B cell (primary cell): ENCODE data around the gene LGALS7. TPM values are rescaled to one million over a fixed set of nuclear protein-coding genes. Genes with fewer than 3 reads are reported as not detected.

Experiments
- ATAC-seq: fragments of 200-7000 bp; cut with Tn5 transposase; one replicate; pipeline ENCODE4 v1.10.0; 2021; ENCODE audit warnings: low read depth, mild to moderate bottlenecking, moderate number of reproducible peaks, moderate library complexity
- CTCF ChIA-PET: fragments of 350-600 bp; sonication (Branson Sonifier 250); formaldehyde crosslinking; loops from one replicate; lab custom pipeline; 2021; ENCODE audit warnings: antibody characterized with exemption, inconsistent platforms; lab: Charles Lee
- POLR2A ChIA-PET: fragments of 350-600 bp; sonication (Branson Sonifier 250); formaldehyde crosslinking; loops from one replicate; lab custom pipeline; 2021; ENCODE audit warnings: antibody characterized with exemption; lab: Charles Lee
- DNase-seq: peaks from one replicate; pipeline ENCODE4 v3.0.0; 2013
- H2AFZ ChIP-seq: 2 replicates; pipeline ENCODE4 v1.6.1; 2012; ENCODE audit warnings: mild to moderate bottlenecking, low read depth, low read length; ENCODE audit not compliant: insufficient read depth, poor library complexity, severe bottlenecking
- H3K27ac ChIP-seq, 2 donors: 1 replicate in 1 of 2; 2 replicates in 1 of 2; pipeline ENCODE4 v1.5.1; 2012 to 2013; ENCODE audit warnings: low read length in 2 of 2, mild to moderate bottlenecking in 2 of 2, moderate library complexity in 1 of 2
- H3K27me3 ChIP-seq, 4 experiments: fragments of 200-600 bp in 1 of 4; sonication (generic) in 1 of 4; replicated peaks in 1 of 4; 1 replicate in 2 of 4; 2 replicates in 2 of 4; pipeline versions ENCODE4 v1.6.1 to v1.7.0; 2013 to 2016; ENCODE audit warnings: low read length in 3 of 4, mild to moderate bottlenecking in 2 of 4, mixed read lengths in 1 of 4, moderate library complexity in 1 of 4; ENCODE audit not compliant: insufficient read depth in 4 of 4, control insufficient read depth in 3 of 4; ENCODE audit errors: control extremely low read depth in 1 of 4
- H3K36me3 ChIP-seq, 2 experiments: replicated peaks in 1 of 2; 1 replicate in 1 of 2; 2 replicates in 1 of 2; pipeline versions ENCODE4 v1.6.1 to v1.7.1; 2013; ENCODE audit warnings: low read length in 1 of 2; ENCODE audit not compliant: insufficient read depth in 2 of 2, control insufficient read depth in 1 of 2; ENCODE audit errors: control extremely low read depth in 1 of 2, extremely low read depth in 1 of 2
- H3K4me1 ChIP-seq, 2 donors: fragments of 200-600 bp in 1 of 2; sonication (generic) in 1 of 2; 1 replicate in 1 of 2; 2 replicates in 1 of 2; pipeline versions ENCODE4 v1.5.1 to v1.6.1; 2013 to 2017; ENCODE audit warnings: low read length in 2 of 2; ENCODE audit not compliant: control insufficient read depth in 2 of 2, insufficient read depth in 2 of 2
- H3K4me2 ChIP-seq: replicated peaks from 2 replicates; pipeline ENCODE3; 2012; ENCODE audit warnings: mild to moderate bottlenecking, low read depth, low read length; ENCODE audit not compliant: poor library complexity, severe bottlenecking
- H3K4me3 ChIP-seq, 5 experiments: fragments of 200-600 bp in 1 of 5; sonication (generic) in 1 of 5; 1 replicate in 3 of 5; 2 replicates in 2 of 5; pipeline versions ENCODE4 v1.5.1 to v1.7.0; 2011 to 2016; ENCODE audit warnings: low read length in 4 of 5, mild to moderate bottlenecking in 4 of 5, low read depth in 2 of 5, control low read depth in 1 of 5, moderate library complexity in 1 of 5; ENCODE audit not compliant: insufficient read depth in 1 of 5; ENCODE audit errors: control extremely low read depth in 1 of 5, extremely low read depth in 1 of 5
- H3K79me2 ChIP-seq: fragments of 200-600 bp; sonication (generic); one replicate; pipeline ENCODE4 v1.6.0; 2016; ENCODE audit warnings: low read length; ENCODE audit not compliant: control insufficient read depth, insufficient read depth
- H3K9ac ChIP-seq: fragments of 200-600 bp; sonication (generic); 2 replicates; pipeline ENCODE4 v1.6.1; 2017; ENCODE audit warnings: mild to moderate bottlenecking, low read length, moderate library complexity
- H3K9me3 ChIP-seq, 3 donors: one replicate each; pipeline versions ENCODE4 v1.6.1 to v1.7.1; 2013; ENCODE audit warnings: low read length in 2 of 3; ENCODE audit not compliant: control insufficient read depth in 2 of 3, insufficient read depth in 1 of 3; ENCODE audit errors: control extremely low read depth in 1 of 3
- H4K20me1 ChIP-seq: 2 replicates; pipeline ENCODE4 v1.6.0; 2012; ENCODE audit warnings: mild to moderate bottlenecking, low read length; ENCODE audit not compliant: insufficient read depth, control insufficient read depth, poor library complexity, severe bottlenecking
- H3K27ac Mint-ChIP-seq: one replicate; pipeline ENCODE4 v1.8.0; 2021; ENCODE audit warnings: mixed read lengths
- H3K27me3 Mint-ChIP-seq: one replicate; pipeline ENCODE4 v1.8.0; 2021; ENCODE audit warnings: mixed read lengths
- H3K4me1 Mint-ChIP-seq: one replicate; pipeline ENCODE4 v1.8.0; 2021; ENCODE audit warnings: mixed read lengths
- H3K4me3 Mint-ChIP-seq: one replicate; pipeline ENCODE4 v1.8.0; 2021; ENCODE audit warnings: mixed read lengths
- H3K9me3 Mint-ChIP-seq: one replicate; pipeline ENCODE4 v1.8.0; 2022; ENCODE audit warnings: mixed read lengths; ENCODE audit not compliant: insufficient read depth
- EZH2 ChIP-seq: IDR thresholded peaks from 2 replicates; pipeline ENCODE4 v1.6.1; 2012; ENCODE audit warnings: borderline replicate concordance, low read depth, mild to moderate bottlenecking, moderate library complexity, low read length; ENCODE audit not compliant: insufficient read depth, poor library complexity, severe bottlenecking
- WGBS: methylation state at CpG from one replicate; pipeline ENCODE4 v1.1.5; 2013; ENCODE audit warnings: missing lambda C conversion rate; ENCODE audit not compliant: insufficient coverage; 5-methylcytosine and 5-hydroxymethylcytosine counted together
- intact Hi-C: fragments of 100-400 bp; cut with micrococcal nuclease; formaldehyde crosslinking; loops from one replicate; pipeline ENCODE4 v1.10.0; 2022
- polyA plus RNA-seq: library from polyadenylated mRNA; depleted of rRNA; stranded (reverse); fragments of >200 nt; gene quantifications from 2 replicates; pipeline ENCODE4 v1.2.3, GENCODE V29; 2012
- total RNA-seq, 2 donors: library from RNA; stranded (reverse); fragments of 120-200 nt in 1 of 2; gene quantifications; 1 replicate in 1 of 2; 2 replicates in 1 of 2; pipeline versions ENCODE4 v1.2.3 to v1.2.4, GENCODE V29; 2013 to 2022
- TF ChIP-seq, protein P1 (sequence below): fragments of 200-600 bp; IDR thresholded peaks from one replicate; pipeline ENCODE4 v1.8.0; 2022; ENCODE audit warnings: antibody characterized with exemption, mild to moderate bottlenecking

Gene LGALS7
- total and polyA plus RNA-seq, 2 donors (not counting 1 experiment from before 2014, with no cell fraction given): not detected

- no peak for TF ChIP-seq EZH2
- TF ChIP-seq, protein P1, sequence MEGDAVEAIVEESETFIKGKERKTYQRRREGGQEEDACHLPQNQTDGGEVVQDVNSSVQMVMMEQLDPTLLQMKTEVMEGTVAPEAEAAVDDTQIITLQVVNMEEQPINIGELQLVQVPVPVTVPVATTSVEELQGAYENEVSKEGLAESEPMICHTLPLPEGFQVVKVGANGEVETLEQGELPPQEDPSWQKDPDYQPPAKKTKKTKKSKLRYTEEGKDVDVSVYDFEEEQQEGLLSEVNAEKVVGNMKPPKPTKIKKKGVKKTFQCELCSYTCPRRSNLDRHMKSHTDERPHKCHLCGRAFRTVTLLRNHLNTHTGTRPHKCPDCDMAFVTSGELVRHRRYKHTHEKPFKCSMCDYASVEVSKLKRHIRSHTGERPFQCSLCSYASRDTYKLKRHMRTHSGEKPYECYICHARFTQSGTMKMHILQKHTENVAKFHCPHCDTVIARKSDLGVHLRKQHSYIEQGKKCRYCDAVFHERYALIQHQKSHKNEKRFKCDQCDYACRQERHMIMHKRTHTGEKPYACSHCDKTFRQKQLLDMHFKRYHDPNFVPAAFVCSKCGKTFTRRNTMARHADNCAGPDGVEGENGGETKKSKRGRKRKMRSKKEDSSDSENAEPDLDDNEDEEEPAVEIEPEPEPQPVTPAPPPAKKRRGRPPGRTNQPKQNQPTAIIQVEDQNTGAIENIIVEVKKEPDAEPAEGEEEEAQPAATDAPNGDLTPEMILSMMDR: no peak
- DNase-seq (no peak), ATAC-seq (no peak)
- no peaks in the 10 kb centered on the region for H3K27me3 ChIP-seq
- no peak overlapping the region for H3K27ac ChIP-seq
- H3K9me3 ChIP-seq: no peaks in the 10 kb centered on the region
- ChIA-PET CTCF (no interaction called here), POLR2A (no interaction called here)
- no peak overlapping the region for H2AFZ ChIP-seq
- Mint-ChIP-seq H3K4me3 (no peak overlapping the region), H3K4me1 (peaks cover 3% of the 10 kb centered on the region), H3K27ac (peak overlapping the region; percentile 32), H3K27me3 (no peaks in the 10 kb centered on the region), H3K9me3 (no peaks in the 10 kb centered on the region)
- H3K4me3 ChIP-seq: no peak overlapping the region
- peaks cover 0 to 24% of the 10 kb centered on the region in 2 experiments for H3K36me3 ChIP-seq
- 96% methylated on average over 13 of the region's 18 CpGs for WGBS
- no peak overlapping the region for H3K4me2 ChIP-seq
- no peak overlapping the region for H3K9ac ChIP-seq
- intact Hi-C loops: no loop called here
- H4K20me1 ChIP-seq: no peaks in the 10 kb centered on the region
- H3K4me1 ChIP-seq: peaks cover 0 to under 1% of the 10 kb centered on the region in 2 donors
- no peaks in the 10 kb centered on the region for H3K79me2 ChIP-seq
Measured at GRCh38 chr19:38812009-38812840, 38.9 kb upstream of the LGALS7 start.

- intact Hi-C loops: no loop called here
- Histone ChIP-seq H3K27me3 (no peaks in the 10 kb centered on the region), H3K4me3 (no peak overlapping the region), H4K20me1 (no peaks in the 10 kb centered on the region), H2AFZ (no peak overlapping the region), H3K9ac (no peak overlapping the region), H3K36me3 (no peaks in the 10 kb centered on the region), H3K9me3 (no peaks in the 10 kb centered on the region), H3K4me1 (peaks cover 3 to 7% of the 10 kb centered on the region in 2 donors), H3K27ac (no peak overlapping the region), H3K79me2 (no peaks in the 10 kb centered on the region), H3K4me2 (no peak overlapping the region)
- H3K27ac Mint-ChIP-seq: no peak overlapping the region
- ChIA-PET CTCF (no interaction called here), POLR2A (no interaction called here)
- no peaks in the 10 kb centered on the region for H3K27me3 Mint-ChIP-seq
- 94% methylated on average over 4 of the region's 8 CpGs for WGBS
- ATAC-seq (no peak), DNase-seq (no peak)
- no peak overlapping the region for H3K4me3 Mint-ChIP-seq
- TF ChIP-seq, protein P1: no peak
- no peak for TF ChIP-seq EZH2
- peaks cover 9% of the 10 kb centered on the region for H3K4me1 Mint-ChIP-seq
- no peaks in the 10 kb centered on the region for H3K9me3 Mint-ChIP-seq
Measured at GRCh38 chr19:38809592-38810252, 36.4 kb upstream of the LGALS7 start.
